Subcutaneous adipose tissue (tissue), 4 donors: ENCODE results near the gene APOC1. TPM values are rescaled to one million over a fixed set of nuclear protein-coding genes. Genes with fewer than 3 reads are reported as not detected.
"Not testable (repeated sequence)": the region's sequence is repeated elsewhere in the genome, so short reads cannot be mapped to it uniquely, and the experiment has no call there.

Experiments
- CTCF ChIP-seq: fragments of 450-650 bp; IDR thresholded peaks from one replicate; pipeline ENCODE4 v1.5.1; 2016; ENCODE audit warnings: low read depth, mild to moderate bottlenecking, control low read depth, antibody characterized with exemption, moderate library complexity
- total RNA-seq, 4 donors: library from RNA; depleted of rRNA; stranded (reverse); fragments of >200 nt; gene quantifications; one replicate each; pipeline ENCODE4 v1.1.0, GENCODE V29; 2016

The APOC1 gene
- 100 to 1,000 TPM in 2 of 4 donors, 10 to 100 TPM in 2; 30.7 to 394 (median 88.3) TPM for total RNA-seq

- TF ChIP-seq CTCF = not testable (repeated sequence)
Measured at GRCh38 chr19:44914433-44915206, at the start of gene APOC1. Gene APOC1, plus strand, starts transcription at chr19:44914608. Its CDS starts 284 bp downstream, at chr19:44914892.

DNA sequence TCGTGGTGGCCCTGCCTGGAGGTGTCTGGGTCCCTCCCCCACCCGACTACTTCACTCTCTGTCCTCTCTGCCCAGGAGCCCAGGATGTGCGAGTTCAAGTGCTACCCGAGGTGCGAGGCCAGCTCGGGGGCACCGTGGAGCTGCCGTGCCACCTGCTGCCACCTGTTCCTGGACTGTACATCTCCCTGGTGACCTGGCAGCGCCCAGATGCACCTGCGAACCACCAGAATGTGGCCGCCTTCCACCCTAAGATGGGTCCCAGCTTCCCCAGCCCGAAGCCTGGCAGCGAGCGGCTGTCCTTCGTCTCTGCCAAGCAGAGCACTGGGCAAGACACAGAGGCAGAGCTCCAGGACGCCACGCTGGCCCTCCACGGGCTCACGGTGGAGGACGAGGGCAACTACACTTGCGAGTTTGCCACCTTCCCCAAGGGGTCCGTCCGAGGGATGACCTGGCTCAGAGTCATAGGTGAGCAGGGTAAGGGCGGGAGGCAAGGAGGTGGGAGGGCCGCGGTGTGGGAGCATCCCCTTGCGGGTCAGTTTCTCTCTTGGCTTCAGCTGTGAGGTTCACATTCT, 49.1 kb upstream of the APOC1 start:
- no peak for TF ChIP-seq CTCF

DNA sequence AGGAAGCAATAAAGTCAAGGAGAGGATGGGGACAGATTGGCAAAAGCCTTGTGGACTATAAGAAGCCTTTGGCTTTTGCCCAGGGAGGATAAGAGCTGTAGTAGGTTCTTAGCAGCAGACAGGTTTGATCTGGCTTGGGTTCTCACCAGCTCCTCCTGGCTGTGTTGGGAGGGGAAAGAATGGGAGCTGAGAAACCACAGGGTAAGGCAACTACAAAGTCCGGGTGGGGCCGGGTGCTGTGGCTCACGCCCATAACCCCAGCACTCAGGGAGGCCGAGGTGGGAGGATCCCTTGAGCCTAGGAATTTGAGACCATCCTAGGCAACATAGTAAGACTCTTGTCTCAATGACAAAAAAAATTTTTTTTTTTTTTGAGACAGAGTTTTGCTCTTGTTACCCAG, 47.7 kb upstream of the APOC1 start:
- TF ChIP-seq CTCF = no peak

DNA sequence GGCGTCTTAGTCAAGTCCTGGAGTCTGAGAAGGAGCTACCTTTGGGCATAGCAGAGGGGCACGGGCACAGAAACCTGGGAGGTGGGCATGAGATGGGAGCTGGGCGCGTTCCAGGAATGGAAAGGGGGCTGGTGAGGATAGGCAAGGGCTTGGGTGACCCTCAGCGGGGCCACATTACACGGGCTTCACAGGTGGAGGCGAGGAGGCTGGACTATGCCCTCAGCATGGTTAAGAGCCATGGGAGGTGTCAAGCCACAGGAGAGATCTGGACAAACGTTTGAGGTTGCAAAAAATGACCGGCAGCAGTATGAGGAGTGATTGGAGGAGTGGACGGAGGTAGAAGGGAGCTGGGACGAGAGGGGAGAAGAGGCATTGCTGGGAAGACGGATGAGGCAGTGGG, 46.8 kb upstream of the APOC1 start:
- no peak for TF ChIP-seq CTCF

GRCh38 chr19:44869733-44870470, 44.5 kb upstream of the APOC1 start:
- no peak for TF ChIP-seq CTCF

GRCh38 chr19:44871809-44872208, 42.6 kb upstream of the APOC1 start:
- TF ChIP-seq CTCF = no peak

DNA sequence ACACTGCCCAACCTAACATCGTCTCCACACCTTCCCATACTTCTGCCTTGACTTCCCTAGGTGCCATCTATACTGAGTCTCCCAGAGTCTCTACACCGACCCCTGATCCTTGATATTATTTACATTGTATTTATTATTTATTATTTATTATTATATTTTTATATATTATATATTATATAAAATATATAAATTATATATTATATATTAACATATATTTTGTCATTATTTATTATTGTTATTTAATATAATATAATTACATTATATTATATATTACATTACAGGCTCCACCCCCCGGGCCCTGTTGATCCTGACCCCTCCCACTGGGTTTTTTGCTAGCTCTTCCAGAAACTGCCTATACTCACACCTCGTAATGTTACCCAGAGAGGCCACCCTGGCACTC, 41.7 kb upstream of the APOC1 start:
- TF ChIP-seq CTCF = no peak
